CD4-positive, alpha-beta T cell treated with Interferon alpha-2 for 1 hour (primary cell): ENCODE data around the gene CFDP1.
"Not testable (repeated sequence)": the region's sequence is repeated elsewhere in the genome, so short reads cannot be mapped to it uniquely, and the experiment has no call there.

Experiments
- DNase-seq, 2 donors: peaks; one replicate each; pipeline ENCODE4 v3.0.0-alpha.2; 2020 to 2022

The CFDP1 gene

GRCh38 chr16:75458439-75458838, 25.1 kb upstream of the CFDP1 start:
- no peak for DNase-seq

- no peak for DNase-seq
Observed at GRCh38 chr16:75458029-75458428, 24.7 kb upstream of the CFDP1 start.

- no peak for DNase-seq
Observed at GRCh38 chr16:75457485-75458021, 24.2 kb upstream of the CFDP1 start.

GRCh38 chr16:75456971-75457370, 23.7 kb upstream of the CFDP1 start:
- DNase-seq = no peak

- DNase-seq = not testable (repeated sequence)
Observed at GRCh38 chr16:75456486-75456885, 23.2 kb upstream of the CFDP1 start.

GRCh38 chr16:75455677-75456076, 22.4 kb upstream of the CFDP1 start:
- DNase-seq = no peak

- no peak for DNase-seq
Observed at GRCh38 chr16:75452464-75453190, 19.3 kb upstream of the CFDP1 start.

- no peak for DNase-seq
Observed at GRCh38 chr16:75446416-75446815, 13.1 kb upstream of the CFDP1 start.

GRCh38 chr16:75445298-75445697, 12.0 kb upstream of the CFDP1 start:
- no peak for DNase-seq

- no peak for DNase-seq
Observed at GRCh38 chr16:75443298-75443697, 10.0 kb upstream of the CFDP1 start.

- DNase-seq = peak; percentile 78 to 88
Observed at GRCh38 chr16:75433732-75434413, 570 bp upstream of the CFDP1 start.

- DNase-seq = no peak
Observed at GRCh38 chr16:75429621-75430403, 3.5 kb downstream of the CFDP1 start.

- DNase-seq = not testable (repeated sequence)
Observed at GRCh38 chr16:75426524-75426923, 6.8 kb downstream of the CFDP1 start.

GRCh38 chr16:75424105-75424762, 9.1 kb downstream of the CFDP1 start:
- not testable (repeated sequence) for DNase-seq

GRCh38 chr16:75423723-75424104, 9.6 kb downstream of the CFDP1 start:
- DNase-seq = no peak

- no peak for DNase-seq
Observed at GRCh38 chr16:75421820-75422126, 11.5 kb downstream of the CFDP1 start.

- DNase-seq = peak in 1 of 2 donors; percentile 8
Observed at GRCh38 chr16:75420987-75421819, 12.1 kb downstream of the CFDP1 start.

GRCh38 chr16:75416904-75417565, 16.3 kb downstream of the CFDP1 start:
- DNase-seq = no peak

- DNase-seq = no peak
Observed at GRCh38 chr16:75415169-75415905, 18.0 kb downstream of the CFDP1 start.

GRCh38 chr16:75413951-75414350, 19.4 kb downstream of the CFDP1 start:
- no peak for DNase-seq

GRCh38 chr16:75406943-75407342, 26.4 kb downstream of the CFDP1 start:
- no peak for DNase-seq
